Thoracic aorta (tissue), 2 donors: ENCODE measurements around the gene CERK. TPM values are rescaled to one million over a fixed set of nuclear protein-coding genes. Genes with fewer than 3 reads are reported as not detected.
A peak's percentile ranks its signal among the peaks of the same experiment; 100 is the strongest.

Source experiments
- ATAC-seq: fragments of 150-250 bp; one replicate; pipeline ENCODE4 v1.8.0; 2017; ENCODE audit warnings: low read depth; ENCODE audit not compliant: insufficient number of reproducible peaks, low FRiP score
- DNase-seq: peaks from one replicate; pipeline ENCODE4 v3.0.0-alpha.2; 2020; ENCODE audit warnings: low spot score
- H3K27ac ChIP-seq, 2 donors: fragments of 200-600 bp; sonication (generic); 1 replicate in 1 of 2; 2 replicates in 1 of 2; pipeline ENCODE4 v1.5.1; 2016; ENCODE audit warnings: mild to moderate bottlenecking in 2 of 2, moderate library complexity in 2 of 2
- H3K27me3 ChIP-seq: fragments of 200-600 bp; sonication (generic); replicated peaks from 2 replicates; pipeline ENCODE4 v1.6.0; 2016; ENCODE audit warnings: mild to moderate bottlenecking; ENCODE audit not compliant: insufficient read depth
- H3K36me3 ChIP-seq: fragments of 200-600 bp; sonication (generic); one replicate; pipeline ENCODE4 v1.5.1; 2016
- H3K4me1 ChIP-seq, 2 donors: fragments of 200-600 bp; sonication (generic); 1 replicate in 1 of 2; 2 replicates in 1 of 2; pipeline versions ENCODE4 v1.5.1 to v1.6.0; 2016; ENCODE audit warnings: low read depth in 2 of 2, mild to moderate bottlenecking in 1 of 2; ENCODE audit not compliant: control insufficient read depth in 1 of 2
- H3K4me3 ChIP-seq: fragments of 200-600 bp; sonication (generic); 2 replicates; pipeline ENCODE4 v1.5.1; 2016; ENCODE audit warnings: mild to moderate bottlenecking
- H3K9me3 ChIP-seq: fragments of 200-600 bp; sonication (generic); 2 replicates; pipeline ENCODE4 v1.5.1; 2016
- total RNA-seq, 2 donors: library from RNA; depleted of rRNA; stranded (reverse); fragments of >200 nt; gene quantifications; one replicate each; pipeline versions ENCODE4 v1.1.0 to v1.2.3, GENCODE V29; 2016
- TF ChIP-seq, protein P1 (sequence below): fragments of 200-600 bp; sonication (generic); IDR thresholded peaks from one replicate; pipeline ENCODE4 v1.5.1; 2019; ENCODE audit warnings: antibody characterized with exemption

CERK gene
- total RNA-seq, 2 donors from 2014 or later, result 65.5 to 72.8 TPM

DNA sequence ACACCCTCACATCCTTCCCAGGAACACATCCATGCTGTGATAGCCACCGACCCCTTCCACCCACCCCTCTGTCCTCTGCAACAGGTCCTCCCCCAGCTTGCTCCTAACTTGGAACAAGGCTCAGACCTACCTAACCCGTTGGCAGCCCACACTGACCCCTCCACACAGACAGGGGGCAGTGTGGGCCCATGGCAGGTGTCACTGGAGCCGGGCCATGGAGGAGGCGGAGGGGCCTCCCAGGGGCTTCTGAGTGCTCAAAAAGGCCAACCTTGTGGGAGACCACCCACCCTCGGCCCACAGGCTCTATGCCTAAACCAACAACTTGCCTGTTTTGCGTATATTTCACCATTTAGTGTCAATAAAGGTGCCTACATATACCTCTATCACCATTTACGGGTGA lies 57.0 kb downstream of the CERK start:
- H3K36me3 ChIP-seq, result peaks cover 7% of the 10 kb centered on the region
- DNase-seq, result no peak
- H3K4me1 ChIP-seq, result peaks cover 12 to 15% of the 10 kb centered on the region in 2 donors
- no peak overlapping the region for H3K27ac ChIP-seq
- no peaks in the 10 kb centered on the region for H3K27me3 ChIP-seq
- ATAC-seq, result no peak
- no peaks in the 10 kb centered on the region for H3K9me3 ChIP-seq
- H3K4me3 ChIP-seq, result no peak overlapping the region
- TF ChIP-seq, protein P1, sequence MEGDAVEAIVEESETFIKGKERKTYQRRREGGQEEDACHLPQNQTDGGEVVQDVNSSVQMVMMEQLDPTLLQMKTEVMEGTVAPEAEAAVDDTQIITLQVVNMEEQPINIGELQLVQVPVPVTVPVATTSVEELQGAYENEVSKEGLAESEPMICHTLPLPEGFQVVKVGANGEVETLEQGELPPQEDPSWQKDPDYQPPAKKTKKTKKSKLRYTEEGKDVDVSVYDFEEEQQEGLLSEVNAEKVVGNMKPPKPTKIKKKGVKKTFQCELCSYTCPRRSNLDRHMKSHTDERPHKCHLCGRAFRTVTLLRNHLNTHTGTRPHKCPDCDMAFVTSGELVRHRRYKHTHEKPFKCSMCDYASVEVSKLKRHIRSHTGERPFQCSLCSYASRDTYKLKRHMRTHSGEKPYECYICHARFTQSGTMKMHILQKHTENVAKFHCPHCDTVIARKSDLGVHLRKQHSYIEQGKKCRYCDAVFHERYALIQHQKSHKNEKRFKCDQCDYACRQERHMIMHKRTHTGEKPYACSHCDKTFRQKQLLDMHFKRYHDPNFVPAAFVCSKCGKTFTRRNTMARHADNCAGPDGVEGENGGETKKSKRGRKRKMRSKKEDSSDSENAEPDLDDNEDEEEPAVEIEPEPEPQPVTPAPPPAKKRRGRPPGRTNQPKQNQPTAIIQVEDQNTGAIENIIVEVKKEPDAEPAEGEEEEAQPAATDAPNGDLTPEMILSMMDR, result no peak

DNA sequence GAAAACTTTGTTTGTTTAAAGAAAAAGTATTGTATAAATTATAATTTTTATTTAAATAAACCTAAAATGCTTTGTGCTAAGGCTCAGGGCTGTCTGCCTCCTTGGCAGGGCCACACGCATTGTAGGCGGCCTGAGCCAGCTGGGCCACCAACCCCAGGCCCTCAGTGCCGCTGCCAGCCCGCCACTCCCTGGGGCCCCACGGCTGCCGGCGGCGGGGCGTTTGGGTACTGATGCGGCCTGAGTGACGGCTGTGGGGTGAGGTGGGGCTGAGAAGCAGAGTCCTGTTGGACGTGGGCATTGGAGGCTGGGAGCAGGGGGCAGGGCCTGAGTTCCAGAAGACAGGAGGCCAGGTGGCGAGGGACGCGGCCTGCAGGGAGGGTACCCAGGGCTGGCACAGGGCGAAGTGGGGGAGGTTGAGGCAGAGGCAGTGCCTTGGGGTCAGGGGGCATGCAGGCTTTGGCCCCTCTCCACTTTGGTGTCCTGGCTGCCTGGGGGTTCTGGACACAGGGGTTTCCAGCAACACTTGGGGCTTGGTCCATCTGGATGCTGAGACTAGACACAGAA lies 58.3 kb downstream of the CERK start:
- TF ChIP-seq, protein P1, result no peak
- H3K36me3 ChIP-seq, result peaks cover 7% of the 10 kb centered on the region
- ATAC-seq (no peak), DNase-seq (no peak)
- H3K9me3 ChIP-seq, result no peaks in the 10 kb centered on the region
- H3K27me3 ChIP-seq, result no peaks in the 10 kb centered on the region
- H3K4me1 ChIP-seq, result peaks cover 12 to 15% of the 10 kb centered on the region in 2 donors
- peak overlapping the region; percentile 56 to 59 for H3K27ac ChIP-seq
- peak overlapping the region; percentile 25 for H3K4me3 ChIP-seq

DNA sequence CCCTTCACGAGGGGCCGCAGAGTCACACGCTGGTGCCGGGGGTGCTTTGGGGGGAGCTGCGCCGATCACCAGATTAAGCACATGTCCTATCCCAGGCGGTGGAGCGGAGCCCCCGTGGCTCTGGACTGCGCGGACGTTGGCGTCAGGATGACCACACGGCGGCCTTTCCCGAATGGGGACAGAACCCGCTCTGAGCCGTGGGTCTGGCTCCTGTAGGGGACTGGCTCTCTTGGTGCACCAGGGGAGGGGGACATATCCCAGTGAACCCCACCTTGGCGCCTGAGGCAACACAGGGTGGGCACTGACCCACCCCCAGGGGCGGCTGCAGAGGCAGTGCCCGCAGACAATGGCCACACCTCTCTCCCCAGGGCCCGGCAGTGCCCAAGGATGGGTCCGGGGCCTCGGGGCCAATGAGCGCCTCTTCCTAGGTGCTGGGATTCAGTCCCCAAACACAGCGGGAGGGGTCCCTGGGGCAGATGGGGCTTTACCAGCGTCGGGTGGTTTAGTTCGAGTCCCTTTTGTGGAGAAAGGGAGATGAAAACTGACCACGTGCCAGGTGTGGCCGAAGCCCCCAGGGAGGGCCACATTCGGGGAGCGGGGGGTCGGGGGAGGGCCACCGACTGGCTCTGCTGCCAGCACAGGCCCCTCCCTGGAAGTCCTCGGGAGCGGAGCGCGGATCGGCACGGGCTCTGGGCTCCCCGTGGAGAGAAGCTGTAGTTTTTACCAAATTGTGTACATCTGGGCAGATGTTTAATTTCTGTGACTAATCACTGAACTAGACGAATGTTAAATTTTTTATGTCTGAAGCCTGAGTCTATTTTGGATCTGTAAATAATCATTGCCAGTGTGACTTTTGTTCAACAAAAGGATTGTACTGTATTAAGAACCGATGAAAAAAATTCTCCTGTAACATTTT lies 59.0 kb downstream of the CERK start:
- H3K36me3 ChIP-seq, result peaks cover 4% of the 10 kb centered on the region
- TF ChIP-seq, protein P1, result no peak
- no peak overlapping the region for H3K4me3 ChIP-seq

DNA sequence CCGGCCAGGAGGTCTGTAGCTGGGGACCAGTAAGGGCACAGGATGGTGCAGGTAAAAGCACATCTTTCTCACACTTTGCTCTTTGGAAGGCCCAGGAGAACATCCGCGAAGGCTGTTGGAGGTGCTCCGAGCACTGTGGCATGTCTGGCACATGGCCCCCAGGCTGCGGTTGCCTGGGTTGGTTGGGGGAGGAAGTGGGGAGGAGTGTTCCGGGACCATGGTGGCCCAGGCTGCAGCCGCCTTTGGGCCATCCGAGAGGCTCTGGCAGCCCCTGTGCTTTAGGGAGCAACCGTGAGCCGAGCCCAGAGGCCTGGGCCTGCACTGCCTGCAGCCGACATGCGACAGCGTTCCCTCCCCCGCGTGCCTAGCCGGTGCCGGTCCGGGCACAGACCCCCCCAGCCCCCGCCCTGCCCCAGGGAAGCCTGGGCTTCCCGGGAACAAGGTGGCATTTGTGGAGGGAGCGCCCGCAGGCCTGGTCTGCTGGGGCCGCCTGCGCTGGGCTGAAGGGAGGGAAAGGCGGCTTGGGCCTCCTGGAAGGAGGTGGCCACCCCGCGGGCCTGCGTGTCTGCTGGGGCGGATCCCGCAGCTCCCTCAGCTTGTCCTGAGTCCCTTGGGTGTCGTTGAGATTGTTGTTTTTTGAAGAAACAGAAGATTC lies 59.9 kb downstream of the CERK start:
- no peak for ATAC-seq

More for the DNA sequence above, 59.0 kb downstream of the CERK start:
- DNase-seq, result no peak
- Histone ChIP-seq H3K27ac (peak overlapping the region; percentile 49 to 62), H3K27me3 (no peaks in the 10 kb centered on the region), H3K9me3 (no peaks in the 10 kb centered on the region), H3K4me1 (peaks cover 12 to 15% of the 10 kb centered on the region in 2 donors)
- no peak for ATAC-seq

More for the DNA sequence above, 59.9 kb downstream of the CERK start:
- no peaks in the 10 kb centered on the region for H3K9me3 ChIP-seq
- H3K4me1 ChIP-seq, result peaks cover 12 to 15% of the 10 kb centered on the region in 2 donors
- H3K27me3 ChIP-seq, result no peaks in the 10 kb centered on the region
- H3K36me3 ChIP-seq, result peaks cover 4% of the 10 kb centered on the region
- TF ChIP-seq, protein P1, result no peak
- no peak for DNase-seq
- no peak overlapping the region for H3K4me3 ChIP-seq
- H3K27ac ChIP-seq, result no peak overlapping the region
